MV-4-11 (cell line): Measurements from ENCODE around the gene SUPT20HL2.
"Not testable (repeated sequence)": the region's sequence is repeated elsewhere in the genome, so short reads cannot be mapped to it uniquely, and the experiment has no call there.

ENCODE experiments used
- DNase-seq: peaks from one replicate; lab custom pipeline; 2025; lab: John Stamatoyannopoulos, UW

The SUPT20HL2 gene

GRCh38 chrX:24309580-24310374 lies 4.1 kb downstream of the SUPT20HL2 start:
- not testable (repeated sequence) for DNase-seq

GRCh38 chrX:24308803-24309202 lies 5.1 kb downstream of the SUPT20HL2 start:
- DNase-seq: not testable (repeated sequence)

GRCh38 chrX:24306440-24306839 lies 7.4 kb downstream of the SUPT20HL2 start:
- peak; percentile 69 for DNase-seq

DNA sequence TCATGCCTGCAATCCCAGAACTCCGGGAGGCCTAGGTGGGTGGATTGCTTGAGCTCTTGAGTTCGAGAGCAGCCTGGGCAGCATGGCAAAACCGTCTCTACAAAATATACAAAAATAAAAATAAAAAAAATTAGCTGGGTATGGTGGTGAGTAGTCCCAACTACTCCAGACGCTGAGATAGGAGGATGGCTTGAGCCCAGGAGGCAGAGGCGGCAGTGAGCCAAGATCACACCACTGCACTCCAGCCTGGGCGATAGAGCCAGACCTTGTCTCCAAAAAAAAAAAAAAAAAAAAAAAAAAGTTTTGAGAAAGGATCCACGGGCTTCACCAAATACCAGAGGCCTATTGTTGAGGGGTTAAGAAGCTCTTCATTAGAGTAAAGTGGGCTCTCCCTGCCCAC lies 8.0 kb downstream of the SUPT20HL2 start:
- DNase-seq: no peak

DNA sequence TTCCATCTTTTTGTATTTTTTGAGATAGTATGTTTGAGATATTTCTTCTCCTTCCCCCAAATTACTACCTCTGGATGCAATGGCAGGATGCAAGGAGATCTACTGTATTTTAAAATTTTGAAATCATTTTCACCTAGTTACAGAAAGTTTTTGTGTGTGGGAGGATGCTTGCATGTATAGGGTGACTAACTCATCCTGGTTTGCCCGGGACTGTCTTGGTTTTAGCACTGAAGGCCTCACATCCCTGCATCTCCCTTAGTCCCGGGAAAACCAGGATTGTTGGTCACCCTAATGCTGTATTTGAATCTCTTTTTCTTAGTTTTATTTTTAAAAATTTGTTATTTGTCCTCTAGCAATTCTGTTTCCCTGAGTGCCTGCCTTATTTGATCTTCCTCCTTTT lies 12.1 kb downstream of the SUPT20HL2 start:
- DNase-seq: no peak

- DNase-seq: no peak
These were observed 12.8 kb downstream of the SUPT20HL2 start for GRCh38 chrX:24301060-24301459.

GRCh38 chrX:24298191-24298590 lies 15.7 kb downstream of the SUPT20HL2 start:
- DNase-seq: no peak

DNA sequence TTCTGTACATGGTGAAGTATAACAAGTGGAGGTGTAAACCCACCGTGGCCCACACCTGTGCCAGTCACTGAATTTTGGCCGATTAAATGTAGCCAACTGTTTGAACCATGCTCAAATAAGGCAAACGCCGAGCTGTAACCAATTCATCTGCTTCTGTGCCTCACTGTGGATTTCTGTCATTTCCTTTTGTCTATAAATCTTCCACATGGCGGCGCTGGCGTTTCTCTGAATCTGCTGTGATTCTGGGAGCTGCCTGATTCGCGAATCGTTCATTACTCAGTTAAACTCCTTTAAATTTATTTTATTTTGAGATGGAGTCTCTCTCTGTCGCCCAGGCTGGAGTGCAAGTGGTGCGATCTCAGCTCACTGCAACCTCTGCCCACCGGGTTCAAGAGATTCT lies 19.2 kb downstream of the SUPT20HL2 start:
- peak; percentile 6 for DNase-seq

DNA sequence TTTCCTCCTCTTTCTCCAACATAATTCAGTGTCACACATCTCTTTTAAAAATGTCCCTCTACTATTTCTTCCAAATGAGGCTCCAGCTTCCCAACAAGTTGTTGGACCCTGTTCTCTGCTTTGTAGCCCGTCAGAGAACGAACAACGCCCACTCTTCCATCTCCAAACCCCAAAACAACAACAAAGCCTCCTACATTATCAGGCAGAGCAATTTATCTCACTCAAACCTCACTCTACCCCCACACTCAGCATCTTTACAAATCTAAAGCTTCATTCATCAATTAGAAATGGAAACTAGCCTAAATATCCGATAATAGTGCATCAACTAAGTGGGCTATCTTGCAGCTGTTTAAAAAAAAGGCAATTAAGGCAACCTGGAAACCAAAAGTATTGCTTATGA lies 20.5 kb downstream of the SUPT20HL2 start:
- DNase-seq: no peak

- DNase-seq: no peak
These were observed 21.5 kb downstream of the SUPT20HL2 start for GRCh38 chrX:24292353-24292752.

GRCh38 chrX:24285082-24285481 lies 28.8 kb downstream of the SUPT20HL2 start:
- peak; percentile 7 for DNase-seq

- DNase-seq: no peak
These were observed 30.6 kb downstream of the SUPT20HL2 start for GRCh38 chrX:24283127-24283794.

DNA sequence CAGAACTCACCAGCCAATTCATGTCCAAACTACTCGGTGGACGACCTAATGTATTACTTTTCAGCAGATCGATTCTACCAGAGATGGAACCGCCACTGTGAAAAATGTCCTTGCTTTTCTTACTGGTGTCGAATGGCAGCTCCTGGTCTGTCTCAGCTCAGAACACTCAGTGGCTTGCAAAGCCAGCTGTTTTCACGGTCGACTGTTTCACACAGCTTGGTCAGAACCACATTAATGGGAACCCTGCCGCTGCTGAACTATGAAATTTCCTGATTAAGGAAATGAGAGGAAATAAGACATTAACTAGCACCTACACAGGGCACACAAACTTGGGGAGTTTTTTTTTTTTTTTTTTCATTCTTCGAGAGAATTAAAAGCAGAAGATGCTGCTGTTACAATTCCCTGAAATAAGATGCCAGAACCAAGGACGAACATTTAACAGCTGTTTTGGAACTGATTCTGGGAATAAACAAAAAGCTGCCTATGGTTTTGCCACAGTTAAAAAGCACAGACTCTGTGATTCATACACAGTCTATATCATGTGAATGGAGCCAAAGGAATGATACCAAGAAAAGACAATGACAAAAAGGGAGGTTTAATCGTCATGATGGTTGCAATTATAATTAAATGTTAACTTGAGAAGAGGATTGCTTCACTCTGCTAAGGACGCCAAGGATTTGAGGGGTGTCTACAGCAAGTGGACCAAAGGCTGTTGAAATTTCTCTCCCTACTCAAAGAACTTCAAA lies 31.3 kb downstream of the SUPT20HL2 start:
- DNase-seq: no peak

DNA sequence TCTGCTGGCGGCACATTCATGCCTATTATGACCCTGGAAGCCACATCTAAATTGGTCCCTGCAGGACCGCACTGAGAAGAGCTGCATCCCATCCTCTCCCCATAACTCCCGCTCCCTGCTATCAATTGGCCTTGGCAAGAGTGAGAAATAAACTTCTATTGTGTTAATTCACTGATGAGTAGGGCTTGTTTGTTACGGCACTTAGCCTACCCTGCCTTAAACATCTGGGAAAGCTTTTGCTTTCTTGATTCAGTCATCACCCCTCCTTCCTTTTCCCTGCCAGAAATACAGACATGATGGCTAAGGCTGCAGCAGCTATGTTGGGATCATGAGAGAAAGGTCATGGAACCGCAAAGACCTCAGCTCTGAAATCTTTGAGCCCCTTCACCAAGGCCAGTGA lies 36.5 kb downstream of the SUPT20HL2 start:
- no peak for DNase-seq

DNA sequence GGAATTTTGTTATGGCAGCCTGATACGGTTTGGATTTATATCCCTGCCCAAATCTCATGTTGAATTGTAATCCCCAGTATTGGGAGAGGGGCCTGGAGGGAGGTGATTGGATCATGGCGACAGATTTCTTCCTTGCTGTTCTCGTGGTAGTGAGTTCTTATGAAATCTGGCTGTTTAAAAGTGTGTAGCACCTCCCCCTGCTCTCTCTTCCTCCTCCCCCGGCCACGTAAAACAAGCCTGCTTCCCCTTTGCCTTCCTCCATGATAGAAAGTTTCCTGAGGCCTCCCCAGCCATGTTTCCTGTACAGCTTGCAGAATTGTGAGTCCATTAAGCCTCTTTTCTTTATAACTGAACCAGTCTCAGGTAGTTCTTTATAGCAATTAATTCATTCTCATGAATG lies 37.9 kb downstream of the SUPT20HL2 start:
- peak; percentile 61 for DNase-seq

DNA sequence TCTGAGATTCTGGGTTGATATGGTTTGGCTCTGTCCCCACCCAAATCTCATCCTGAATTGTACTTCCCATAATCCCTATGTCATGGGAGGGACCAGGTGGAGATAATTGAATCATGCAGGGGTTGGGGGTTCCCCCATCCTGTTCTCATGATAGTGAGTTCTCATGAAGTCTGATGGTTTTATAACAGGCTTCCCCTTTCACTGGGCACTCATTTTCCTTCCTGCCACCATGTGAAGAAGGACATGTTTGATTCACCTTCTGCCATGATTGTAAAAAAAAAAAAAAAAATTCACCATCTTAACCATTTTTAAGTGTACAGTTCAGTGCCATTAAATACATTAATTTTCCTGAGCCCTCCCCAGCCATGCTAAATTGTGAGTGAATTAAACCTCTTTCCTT lies 42.6 kb downstream of the SUPT20HL2 start:
- no peak for DNase-seq

- DNase-seq: no peak
These were observed 45.1 kb downstream of the SUPT20HL2 start for GRCh38 chrX:24268786-24269185.

DNA sequence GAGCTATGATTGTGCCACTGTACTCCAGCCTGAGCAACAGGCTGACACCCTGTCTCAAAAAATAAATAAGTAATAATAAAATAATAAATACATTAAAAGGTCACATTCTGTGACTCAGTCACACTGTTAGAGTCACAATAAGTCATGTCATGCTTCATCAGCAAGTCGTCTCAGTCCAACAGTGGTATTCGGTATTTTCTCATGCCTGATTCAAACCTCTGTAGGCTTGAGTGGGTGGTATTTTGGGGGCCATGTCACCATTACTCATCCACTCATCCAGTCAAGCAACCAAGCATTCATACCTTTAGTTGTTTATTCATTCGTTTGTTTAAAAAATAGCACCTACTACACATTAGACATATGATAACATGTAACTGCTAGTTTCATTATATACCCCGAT lies 46.9 kb downstream of the SUPT20HL2 start:
- no peak for DNase-seq

DNA sequence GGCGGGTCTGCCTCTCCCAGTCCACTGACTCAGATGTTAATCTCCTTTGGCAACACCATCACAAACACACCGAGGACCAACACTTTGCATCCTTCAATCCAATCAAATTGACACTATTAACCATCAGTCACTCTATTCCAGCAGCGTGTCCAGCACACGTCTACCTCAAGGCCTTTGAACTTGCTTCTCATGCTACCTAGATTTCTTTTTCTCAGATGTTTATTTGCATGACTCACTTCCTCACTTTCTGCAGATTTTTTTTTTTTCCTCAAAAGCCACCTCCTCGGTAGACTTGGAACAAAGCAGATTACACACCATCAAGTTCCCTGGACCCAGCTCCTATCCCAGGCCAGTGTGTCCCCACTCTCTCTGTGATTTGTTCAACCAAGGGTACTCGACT lies 49.5 kb downstream of the SUPT20HL2 start:
- DNase-seq: no peak

DNA sequence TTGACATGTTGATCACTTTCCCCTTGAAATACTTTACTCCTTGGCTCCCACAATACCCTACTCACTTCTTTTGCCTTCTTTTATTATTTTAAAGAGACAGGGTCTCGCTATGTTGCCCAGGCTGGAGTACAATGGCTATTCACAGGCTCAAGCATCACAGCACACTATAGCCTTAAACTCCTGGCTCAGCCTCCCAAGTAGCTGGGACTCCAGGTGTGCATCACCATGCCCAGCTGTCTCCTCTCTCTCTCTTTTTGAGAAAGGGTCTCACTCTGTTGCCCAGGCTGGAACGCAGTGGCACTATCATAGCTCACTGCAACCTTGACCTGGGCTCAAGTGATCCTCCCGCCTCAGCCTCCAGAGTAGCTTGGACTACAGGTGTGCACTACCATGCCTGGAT lies 51.6 kb downstream of the SUPT20HL2 start:
- no peak for DNase-seq
